Stomach smooth muscle (tissue), 2 donors: Measurements from ENCODE around the gene RPTOR.

Experiments
- H3K27ac ChIP-seq: one replicate; pipeline ENCODE4 v1.7.0; 2013; ENCODE audit warnings: mild to moderate bottlenecking, low read length, inconsistent platforms
- H3K27me3 ChIP-seq, 2 donors: one replicate each; pipeline ENCODE4 v1.7.0; 2013; ENCODE audit warnings: low read length in 2 of 2; ENCODE audit not compliant: insufficient read depth in 2 of 2, control insufficient read depth in 1 of 2
- H3K36me3 ChIP-seq, 2 donors: one replicate each; pipeline ENCODE4 v1.7.0; 2013; ENCODE audit warnings: low read length in 2 of 2; ENCODE audit not compliant: control insufficient read depth in 2 of 2, insufficient read depth in 2 of 2
- H3K4me1 ChIP-seq: one replicate; pipeline ENCODE4 v1.7.0; 2013; ENCODE audit warnings: low read length; ENCODE audit not compliant: control insufficient read depth, insufficient read depth
- H3K4me3 ChIP-seq, 2 donors: one replicate each; pipeline ENCODE4 v1.7.0; 2013; ENCODE audit warnings: low read length in 2 of 2
- H3K9ac ChIP-seq, 2 donors: one replicate each; pipeline ENCODE4 v1.7.0; 2013; ENCODE audit warnings: low read length in 2 of 2, mild to moderate bottlenecking in 1 of 2
- H3K9me3 ChIP-seq, 2 donors: one replicate each; pipeline ENCODE4 v1.7.0; 2013; ENCODE audit warnings: low read length in 2 of 2; ENCODE audit not compliant: control insufficient read depth in 2 of 2
- donor health status: healthy.
- donor health status: Pancreatic carcinoma.

RPTOR gene

DNA sequence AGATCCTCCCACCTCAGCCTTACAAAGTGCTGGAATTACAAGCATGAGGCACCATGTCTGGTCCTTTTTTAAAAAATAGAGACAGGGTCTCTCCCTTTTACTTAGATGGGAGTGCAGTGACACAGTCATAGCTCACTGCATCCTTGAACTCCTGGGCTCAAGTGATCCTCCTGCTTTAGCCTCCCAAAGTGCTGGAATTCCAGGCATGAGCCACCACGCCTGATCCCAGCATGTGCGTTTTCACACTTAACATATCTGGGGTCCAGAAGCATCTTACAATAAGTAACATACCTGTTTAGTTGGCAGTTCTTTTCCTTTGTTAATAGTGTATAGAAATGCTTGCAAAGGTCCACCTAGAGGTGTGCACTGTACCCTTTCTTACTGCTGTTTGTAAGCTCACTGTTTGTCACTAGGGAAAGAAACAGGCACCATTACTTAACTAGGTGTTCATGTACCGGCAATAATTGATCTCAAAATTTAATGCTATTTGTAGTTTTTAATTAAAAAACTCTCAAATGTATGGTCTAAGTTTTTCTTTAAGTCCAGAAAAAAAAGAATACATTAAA lies 221.7 kb downstream of the RPTOR start:
- H3K27ac ChIP-seq: no peak overlapping the region
- no peaks in the 10 kb centered on the region for H3K4me1 ChIP-seq
- H3K36me3 ChIP-seq: peaks cover 0 to 2% of the 10 kb centered on the region in 2 donors
- no peaks in the 10 kb centered on the region for H3K27me3 ChIP-seq
- H3K9ac ChIP-seq: no peak overlapping the region
- no peak overlapping the region for H3K4me3 ChIP-seq
- H3K9me3 ChIP-seq: no peaks in the 10 kb centered on the region

- Histone ChIP-seq H3K27ac (no peak overlapping the region), H3K36me3 (peaks cover 0 to 2% of the 10 kb centered on the region in 2 donors), H3K4me1 (peaks cover 8% of the 10 kb centered on the region), H3K4me3 (no peak overlapping the region), H3K27me3 (no peaks in the 10 kb centered on the region), H3K9me3 (no peaks in the 10 kb centered on the region), H3K9ac (no peak overlapping the region)
These were observed 223.8 kb downstream of the RPTOR start for GRCh38 chr17:80768389-80768788.

GRCh38 chr17:80768936-80769335 lies 224.3 kb downstream of the RPTOR start:
- no peak overlapping the region for H3K27ac ChIP-seq
- no peak overlapping the region for H3K9ac ChIP-seq
- peaks cover 13% of the 10 kb centered on the region for H3K4me1 ChIP-seq
- no peaks in the 10 kb centered on the region for H3K27me3 ChIP-seq
- no peak overlapping the region for H3K4me3 ChIP-seq
- H3K9me3 ChIP-seq: no peaks in the 10 kb centered on the region
- peaks cover 0 to 2% of the 10 kb centered on the region in 2 donors for H3K36me3 ChIP-seq

DNA sequence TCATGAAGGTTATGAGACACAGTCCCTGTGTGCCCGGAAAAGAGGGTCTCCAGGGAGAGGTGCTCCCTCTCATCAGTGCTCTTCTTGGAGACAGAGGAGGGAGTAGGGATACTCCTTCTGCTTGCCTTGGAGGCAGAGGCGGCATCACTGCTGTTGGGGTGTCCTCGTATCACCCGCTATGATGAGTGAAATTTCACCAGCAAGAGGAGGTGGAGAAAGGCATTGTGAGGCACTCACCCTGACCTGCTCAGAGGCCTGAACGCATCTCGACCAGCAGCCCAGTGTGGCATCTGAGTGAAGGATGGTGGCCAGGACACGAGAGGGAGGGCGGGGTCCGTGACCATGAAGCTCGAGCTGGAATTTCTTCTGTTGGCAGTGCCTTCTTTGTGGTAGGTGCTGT lies 224.9 kb downstream of the RPTOR start:
- Histone ChIP-seq H3K27ac (no peak overlapping the region), H3K9me3 (no peaks in the 10 kb centered on the region), H3K27me3 (no peaks in the 10 kb centered on the region), H3K4me3 (no peak overlapping the region), H3K4me1 (peaks cover 19% of the 10 kb centered on the region), H3K36me3 (peaks cover 0 to 2% of the 10 kb centered on the region in 2 donors), H3K9ac (no peak overlapping the region)

GRCh38 chr17:80769936-80770625 lies 225.4 kb downstream of the RPTOR start:
- Histone ChIP-seq H3K27ac (no peak overlapping the region), H3K9ac (no peak overlapping the region), H3K4me3 (no peak overlapping the region), H3K9me3 (no peaks in the 10 kb centered on the region), H3K36me3 (peaks cover 0 to 2% of the 10 kb centered on the region in 2 donors), H3K4me1 (peaks cover 24% of the 10 kb centered on the region), H3K27me3 (no peaks in the 10 kb centered on the region)

DNA sequence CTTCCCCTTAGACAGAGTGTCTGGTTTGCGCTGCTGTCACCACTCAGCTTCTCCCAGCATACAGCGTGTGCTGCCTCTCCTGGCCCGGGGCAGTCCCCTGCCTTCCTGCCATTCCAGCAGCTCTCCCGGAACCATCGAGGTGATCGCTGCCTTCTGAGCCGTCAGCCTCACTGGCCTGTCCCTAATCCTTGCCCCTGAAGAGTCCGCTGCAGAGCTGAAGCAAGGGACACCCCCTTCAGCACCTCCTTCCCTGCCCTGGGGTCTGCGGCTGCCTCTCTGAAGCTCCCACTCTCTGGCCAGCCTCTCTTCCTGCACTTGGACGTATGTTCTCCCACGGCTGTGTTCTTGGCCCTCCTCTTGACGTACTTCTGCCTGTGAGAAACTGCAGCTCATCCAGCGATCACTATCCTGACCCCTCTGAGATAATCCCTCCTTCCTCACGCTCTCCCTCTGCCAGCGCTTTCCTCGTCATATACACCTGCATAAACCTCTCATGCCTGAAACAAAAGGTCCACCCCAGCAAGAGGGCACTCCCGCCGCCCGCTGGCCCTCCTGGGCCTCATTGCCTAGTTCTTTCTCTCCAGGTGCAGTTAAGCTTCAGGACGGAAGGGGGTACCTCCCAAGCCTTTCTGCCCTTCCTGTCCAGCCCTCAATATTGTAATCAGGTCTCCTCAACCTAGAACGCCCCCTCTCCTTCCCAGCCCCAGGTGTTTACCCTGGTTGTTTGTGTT lies 226.4 kb downstream of the RPTOR start:
- H3K4me3 ChIP-seq: no peak overlapping the region
- H3K9ac ChIP-seq: no peak overlapping the region
- H3K27ac ChIP-seq: no peak overlapping the region
- H3K4me1 ChIP-seq: peaks cover 29% of the 10 kb centered on the region
- H3K27me3 ChIP-seq: no peaks in the 10 kb centered on the region
- H3K9me3 ChIP-seq: no peaks in the 10 kb centered on the region
- H3K36me3 ChIP-seq: peaks cover 0 to 2% of the 10 kb centered on the region in 2 donors

GRCh38 chr17:80771612-80772005 lies 227.0 kb downstream of the RPTOR start:
- peaks cover 0 to 2% of the 10 kb centered on the region in 2 donors for H3K36me3 ChIP-seq
- H3K9ac ChIP-seq: no peak overlapping the region
- no peaks in the 10 kb centered on the region for H3K9me3 ChIP-seq
- no peaks in the 10 kb centered on the region for H3K27me3 ChIP-seq
- no peak overlapping the region for H3K27ac ChIP-seq
- H3K4me3 ChIP-seq: no peak overlapping the region
- peaks cover 29% of the 10 kb centered on the region for H3K4me1 ChIP-seq

GRCh38 chr17:80772906-80773242 lies 228.2 kb downstream of the RPTOR start:
- H3K9me3 ChIP-seq: no peaks in the 10 kb centered on the region
- H3K27ac ChIP-seq: peak overlapping the region; percentile 89

DNA sequence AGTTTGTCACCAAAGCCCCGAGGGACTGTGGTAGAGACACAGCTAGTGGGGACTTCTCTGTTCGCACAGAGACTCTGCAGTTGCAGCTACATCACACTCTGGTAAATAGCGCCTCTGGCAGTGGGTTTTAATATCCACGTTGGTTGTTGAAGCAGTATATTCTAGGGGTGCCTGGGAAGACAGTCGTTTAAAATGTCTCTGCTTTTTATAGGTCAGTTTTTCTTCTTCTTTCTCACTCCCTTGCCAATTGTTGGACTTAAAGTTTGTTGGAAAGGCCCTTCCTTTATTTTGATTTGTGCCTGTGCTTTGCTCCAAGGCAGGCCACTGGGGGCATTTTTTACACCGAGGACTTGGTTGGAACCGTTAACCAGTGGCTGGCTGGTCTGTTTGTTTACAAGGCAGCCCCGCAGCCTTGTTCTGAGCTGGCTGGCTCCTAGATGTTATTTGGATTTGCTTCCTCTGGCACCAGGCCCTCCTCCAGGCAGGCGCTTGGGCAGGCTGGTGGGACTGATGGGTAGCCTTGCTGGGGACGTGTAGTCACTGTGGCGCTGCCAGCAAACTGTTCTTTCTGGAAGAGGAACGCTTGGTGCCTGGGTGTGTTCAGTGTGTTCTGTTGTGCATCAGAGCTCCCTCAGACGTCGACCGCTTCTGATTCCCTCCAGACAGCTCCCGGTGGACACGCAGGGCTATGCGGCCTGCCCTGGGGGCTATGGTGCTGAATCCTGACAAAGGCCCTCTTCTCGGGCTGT lies 228.8 kb downstream of the RPTOR start:
- peak overlapping the region; percentile 89 for H3K27ac ChIP-seq
- no peaks in the 10 kb centered on the region for H3K27me3 ChIP-seq
- no peaks in the 10 kb centered on the region for H3K9me3 ChIP-seq
- H3K9ac ChIP-seq: peak overlapping the region; percentile 55 to 57
- peaks cover 29% of the 10 kb centered on the region for H3K4me1 ChIP-seq
- no peak overlapping the region for H3K4me3 ChIP-seq
- peaks cover 0 to 2% of the 10 kb centered on the region in 2 donors for H3K36me3 ChIP-seq

More at GRCh38 chr17:80772906-80773242, 228.2 kb downstream of the RPTOR start:
- peaks cover 0 to 2% of the 10 kb centered on the region in 2 donors for H3K36me3 ChIP-seq
- H3K27me3 ChIP-seq: no peaks in the 10 kb centered on the region
- H3K4me3 ChIP-seq: peak overlapping the region in 1 of 2 donors; percentile 29
- peak overlapping the region; percentile 25 to 55 for H3K9ac ChIP-seq
- H3K4me1 ChIP-seq: peaks cover 29% of the 10 kb centered on the region

DNA sequence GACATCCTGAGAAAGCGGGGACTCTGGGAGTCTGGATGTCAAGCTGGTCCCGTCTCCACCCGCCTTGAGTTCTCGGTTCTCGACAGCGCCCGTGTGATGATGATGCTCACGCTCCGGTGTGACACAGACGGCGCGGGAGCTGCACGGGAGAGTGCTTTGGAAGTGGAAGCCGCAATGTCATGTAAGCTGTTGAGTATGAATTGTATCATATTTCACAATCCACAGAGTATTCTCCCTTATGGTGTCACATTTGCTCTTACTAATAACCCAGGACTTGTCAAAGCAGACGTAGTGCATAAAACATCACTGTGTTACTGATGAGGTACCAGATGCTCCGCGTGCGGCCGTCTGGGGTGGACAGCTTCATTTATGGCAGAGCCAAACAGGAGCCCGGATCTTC lies 229.5 kb downstream of the RPTOR start:
- Histone ChIP-seq H3K36me3 (peaks cover 2 to 3% of the 10 kb centered on the region in 2 donors), H3K4me3 (no peak overlapping the region), H3K27me3 (no peaks in the 10 kb centered on the region), H3K9ac (peak overlapping the region; percentile 57 to 66), H3K4me1 (peaks cover 29% of the 10 kb centered on the region), H3K9me3 (no peaks in the 10 kb centered on the region), H3K27ac (peak overlapping the region; percentile 89)
